Osteocyte (in vitro differentiated cells): ENCODE measurements around the gene WDR4. TPM values are rescaled to one million over a fixed set of nuclear protein-coding genes. Genes with fewer than 3 reads are reported as not detected.

Experiments
- DNase-seq: peaks from one replicate; pipeline ENCODE4 v3.0.0; 2021; ENCODE audit warnings: mixed read lengths; ENCODE audit not compliant: unreplicated experiment; ENCODE audit errors: extremely low spot score
- H3K27ac Mint-ChIP-seq: one replicate; pipeline ENCODE4 v1.8.0; 2021; ENCODE audit warnings: mild to moderate bottlenecking, mixed read lengths; ENCODE audit not compliant: unreplicated experiment
- H3K27me3 Mint-ChIP-seq: one replicate; pipeline ENCODE4 v1.8.0; 2021; ENCODE audit warnings: mixed read lengths; ENCODE audit not compliant: unreplicated experiment
- H3K36me3 Mint-ChIP-seq: one replicate; pipeline ENCODE4 v1.8.0; 2021; ENCODE audit warnings: mixed read lengths; ENCODE audit not compliant: unreplicated experiment
- H3K4me1 Mint-ChIP-seq: one replicate; pipeline ENCODE4 v1.8.0; 2021; ENCODE audit warnings: mixed read lengths; ENCODE audit not compliant: unreplicated experiment
- H3K4me3 Mint-ChIP-seq: one replicate; pipeline ENCODE4 v1.8.0; 2021; ENCODE audit warnings: mild to moderate bottlenecking, moderate library complexity, mixed read lengths; ENCODE audit not compliant: unreplicated experiment
- H3K9me3 Mint-ChIP-seq: one replicate; pipeline ENCODE4 v1.8.0; 2021; ENCODE audit warnings: mixed read lengths; ENCODE audit not compliant: unreplicated experiment
- total RNA-seq: library from RNA; stranded (reverse); gene quantifications from 2 replicates; pipeline ENCODE4 v1.2.1, GENCODE V29; 2021
- TF ChIP-seq, protein P1 (sequence below): fragments of 200-600 bp; sonication (generic); IDR thresholded peaks from 2 replicates; pipeline ENCODE4 v1.5.0; 2021; ENCODE audit warnings: antibody characterized with exemption, mild to moderate bottlenecking, moderate library complexity

Gene WDR4
- total RNA-seq, 1 donor from 2014 or later: 15.7 TPM

DNA sequence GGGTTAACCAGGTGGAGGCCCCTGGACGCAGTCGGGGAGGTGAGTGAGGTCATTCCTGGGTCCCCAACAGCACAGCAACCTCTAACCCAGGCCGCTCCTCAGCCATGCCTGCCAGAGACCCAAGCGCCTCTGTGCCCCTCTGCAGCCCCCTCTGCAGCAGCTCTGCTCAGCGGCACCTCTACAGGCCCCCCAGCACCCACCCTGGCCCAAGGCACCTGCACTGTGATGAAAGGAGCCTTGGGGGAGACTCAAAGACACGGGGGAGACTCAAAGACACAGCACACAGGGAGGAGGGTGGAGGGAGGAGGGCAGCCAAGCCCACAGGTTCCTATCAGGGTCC is 19.5 kb downstream of the WDR4 start:
- Mint-ChIP-seq H3K4me1 (no peaks in the 10 kb centered on the region), H3K9me3 (no peaks in the 10 kb centered on the region), H3K27me3 (no peaks in the 10 kb centered on the region), H3K4me3 (no peak overlapping the region), H3K36me3 (peaks cover 31% of the 10 kb centered on the region), H3K27ac (no peak overlapping the region)
- TF ChIP-seq, protein P1, sequence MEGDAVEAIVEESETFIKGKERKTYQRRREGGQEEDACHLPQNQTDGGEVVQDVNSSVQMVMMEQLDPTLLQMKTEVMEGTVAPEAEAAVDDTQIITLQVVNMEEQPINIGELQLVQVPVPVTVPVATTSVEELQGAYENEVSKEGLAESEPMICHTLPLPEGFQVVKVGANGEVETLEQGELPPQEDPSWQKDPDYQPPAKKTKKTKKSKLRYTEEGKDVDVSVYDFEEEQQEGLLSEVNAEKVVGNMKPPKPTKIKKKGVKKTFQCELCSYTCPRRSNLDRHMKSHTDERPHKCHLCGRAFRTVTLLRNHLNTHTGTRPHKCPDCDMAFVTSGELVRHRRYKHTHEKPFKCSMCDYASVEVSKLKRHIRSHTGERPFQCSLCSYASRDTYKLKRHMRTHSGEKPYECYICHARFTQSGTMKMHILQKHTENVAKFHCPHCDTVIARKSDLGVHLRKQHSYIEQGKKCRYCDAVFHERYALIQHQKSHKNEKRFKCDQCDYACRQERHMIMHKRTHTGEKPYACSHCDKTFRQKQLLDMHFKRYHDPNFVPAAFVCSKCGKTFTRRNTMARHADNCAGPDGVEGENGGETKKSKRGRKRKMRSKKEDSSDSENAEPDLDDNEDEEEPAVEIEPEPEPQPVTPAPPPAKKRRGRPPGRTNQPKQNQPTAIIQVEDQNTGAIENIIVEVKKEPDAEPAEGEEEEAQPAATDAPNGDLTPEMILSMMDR: no peak
- DNase-seq: no peak

DNA sequence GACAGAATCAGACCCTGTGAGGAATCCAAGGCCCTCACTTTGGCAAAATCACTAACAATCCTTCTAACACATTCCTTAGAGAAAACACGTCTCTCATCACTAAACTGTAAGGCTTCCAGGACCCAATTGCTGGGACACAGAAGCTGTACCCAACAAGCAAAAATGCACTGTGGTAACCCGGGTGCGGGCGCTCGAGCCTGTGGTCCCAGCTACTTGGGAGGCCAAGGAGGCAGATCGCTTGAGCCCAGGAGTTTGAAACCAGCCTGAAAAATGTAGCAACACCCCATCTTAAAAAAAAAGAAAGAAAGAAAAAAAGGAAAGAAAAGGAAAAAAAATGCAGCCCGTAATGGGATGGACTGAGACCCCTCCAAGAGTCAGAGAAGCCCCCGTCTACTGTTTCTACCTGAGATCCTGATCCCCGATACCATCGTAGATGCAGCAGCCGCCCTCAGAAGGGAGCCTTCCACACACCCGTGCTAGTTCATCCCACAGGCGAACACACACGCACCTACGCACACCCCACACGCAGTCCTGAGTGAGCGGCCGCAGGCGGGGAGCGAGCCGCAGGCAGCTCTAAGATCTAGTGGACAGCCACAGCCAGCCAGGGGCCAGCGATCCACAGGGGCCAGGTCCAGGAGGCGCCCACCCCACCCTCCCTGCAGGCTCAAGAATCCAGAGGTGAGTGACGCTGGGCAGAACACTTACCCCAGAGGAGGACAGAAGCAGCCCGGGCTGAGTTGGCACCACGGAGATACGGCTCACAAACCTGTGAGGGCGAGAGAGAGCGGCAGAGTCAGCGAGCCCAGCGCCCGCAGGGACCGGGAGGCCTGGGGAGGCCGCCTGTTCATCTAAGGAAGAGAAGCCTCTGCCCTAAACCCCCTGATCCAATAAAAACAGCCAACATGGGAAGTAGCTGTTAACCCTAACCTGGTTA is 20.1 kb downstream of the WDR4 start:
- Mint-ChIP-seq H3K36me3 (peaks cover 30% of the 10 kb centered on the region), H3K27me3 (no peaks in the 10 kb centered on the region), H3K9me3 (no peaks in the 10 kb centered on the region), H3K4me1 (no peaks in the 10 kb centered on the region), H3K27ac (no peak overlapping the region), H3K4me3 (no peak overlapping the region)
- no peak for DNase-seq
- TF ChIP-seq, protein P1: no peak

- Mint-ChIP-seq H3K27ac (no peak overlapping the region), H3K4me3 (no peak overlapping the region), H3K9me3 (no peaks in the 10 kb centered on the region), H3K27me3 (no peaks in the 10 kb centered on the region), H3K4me1 (no peaks in the 10 kb centered on the region), H3K36me3 (peaks cover 31% of the 10 kb centered on the region)
- TF ChIP-seq, protein P1: no peak
- no peak for DNase-seq
These were observed 21.0 kb downstream of the WDR4 start for GRCh38 chr21:42858185-42858847.

DNA sequence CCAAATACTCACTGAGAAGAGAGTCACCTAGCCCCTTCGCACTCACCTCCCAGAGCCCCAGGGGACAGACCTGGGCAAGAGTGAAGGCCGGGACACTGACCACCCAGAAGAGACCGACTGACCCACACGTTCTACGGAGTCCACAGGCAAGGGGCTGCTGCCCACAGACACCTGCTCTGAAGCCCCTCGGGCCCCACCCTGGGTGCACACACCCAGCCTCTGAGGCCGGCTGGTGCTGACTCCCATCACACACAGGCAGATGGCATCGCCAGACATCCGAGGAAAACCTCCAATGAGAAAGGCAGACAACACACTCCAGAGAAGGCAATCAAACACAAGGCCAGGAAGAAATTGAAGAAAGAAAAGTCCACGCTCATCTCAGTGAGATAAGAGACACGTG is 22.1 kb downstream of the WDR4 start:
- TF ChIP-seq, protein P1: no peak
- no peaks in the 10 kb centered on the region for H3K4me1 Mint-ChIP-seq
- no peaks in the 10 kb centered on the region for H3K27me3 Mint-ChIP-seq
- no peaks in the 10 kb centered on the region for H3K9me3 Mint-ChIP-seq
- no peak overlapping the region for H3K4me3 Mint-ChIP-seq
- DNase-seq: no peak
- no peak overlapping the region for H3K27ac Mint-ChIP-seq
- H3K36me3 Mint-ChIP-seq: peaks cover 29% of the 10 kb centered on the region

- Mint-ChIP-seq H3K9me3 (no peaks in the 10 kb centered on the region), H3K4me1 (no peaks in the 10 kb centered on the region), H3K36me3 (peaks cover 32% of the 10 kb centered on the region), H3K4me3 (no peak overlapping the region), H3K27ac (no peak overlapping the region), H3K27me3 (no peaks in the 10 kb centered on the region)
- no peak for DNase-seq
- TF ChIP-seq, protein P1: no peak
These were observed 23.4 kb downstream of the WDR4 start for GRCh38 chr21:42855937-42856335.
